Measurements from ENCODE around the gene C1orf35.

The C1orf35 gene

GRCh38 chr1:228065543-228066347 lies 37.4 kb downstream of the C1orf35 start:
- TF ChIP-seq CTCF (IDR thresholded peaks at IDR 0.05): no peak
- DNase-seq (ENCODE audit: low spot score): no peak
- Histone ChIP-seq H3K4me3 (no peak overlapping the region), H3K27ac (no peak overlapping the region)

GRCh38 chr1:228064741-228065542 lies 38.2 kb downstream of the C1orf35 start:
- Histone ChIP-seq H3K27ac (no peak overlapping the region), H3K4me3 (no peak overlapping the region)
- TF ChIP-seq CTCF (IDR thresholded peaks at IDR 0.05): no peak
- DNase-seq (ENCODE audit: low spot score): no peak

- no peak for TF ChIP-seq CTCF (IDR thresholded peaks at IDR 0.05)
- H3K4me3 ChIP-seq: no peak overlapping the region
- DNase-seq (ENCODE audit: low spot score): no peak
- H3K27ac ChIP-seq: no peak overlapping the region
Measured at GRCh38 chr1:228064296-228064695, 38.8 kb downstream of the C1orf35 start.

GRCh38 chr1:228063251-228064191 lies 39.6 kb downstream of the C1orf35 start:
- no peak for TF ChIP-seq CTCF (IDR thresholded peaks at IDR 0.05)
- no peak overlapping the region for H3K4me3 ChIP-seq
- DNase-seq (ENCODE audit: low spot score): no peak
- H3K27ac ChIP-seq: no peak overlapping the region

- DNase-seq (ENCODE audit: low spot score): no peak
- Histone ChIP-seq H3K4me3 (no peak overlapping the region), H3K27ac (no peak overlapping the region)
- no peak for TF ChIP-seq CTCF (IDR thresholded peaks at IDR 0.05)
Measured at GRCh38 chr1:228062812-228063211, 40.3 kb downstream of the C1orf35 start.

- TF ChIP-seq CTCF (IDR thresholded peaks at IDR 0.05): no peak
- no peak for DNase-seq (ENCODE audit: low spot score)
- no peak overlapping the region for H3K27ac ChIP-seq
- no peak overlapping the region for H3K4me3 ChIP-seq
Measured at GRCh38 chr1:228062085-228062791, 40.9 kb downstream of the C1orf35 start.

Measured in coronary artery (tissue), 2 donors.